Body of pancreas (tissue), 4 donors: ENCODE measurements around the gene MAFB.

Experiments used
- CTCF ChIP-seq, 7 experiments: fragments of 450-650 bp in 4 of 7; fragments of 200-600 bp in 3 of 7; sonication (generic) in 3 of 7; IDR thresholded peaks; one replicate each; pipeline ENCODE4 v1.5.1; 2016 to 2019; ENCODE audit warnings: antibody characterized with exemption in 7 of 7
- POLR2A ChIP-seq, 3 donors: fragments of 450-650 bp; IDR thresholded peaks; one replicate each; pipeline ENCODE4 v1.6.1; 2016; ENCODE audit warnings: antibody characterized with exemption in 3 of 3, mild to moderate bottlenecking in 2 of 3

GRCh38 chr20:40698281-40698680, 9.2 kb upstream of the MAFB start:
- no peak for TF ChIP-seq CTCF (IDR thresholded peaks at IDR 0.05)
- TF ChIP-seq POLR2A (IDR thresholded peaks at IDR 0.05), result no peak
